ENCODE results near the gene PSRC1.

PSRC1 gene

DNA sequence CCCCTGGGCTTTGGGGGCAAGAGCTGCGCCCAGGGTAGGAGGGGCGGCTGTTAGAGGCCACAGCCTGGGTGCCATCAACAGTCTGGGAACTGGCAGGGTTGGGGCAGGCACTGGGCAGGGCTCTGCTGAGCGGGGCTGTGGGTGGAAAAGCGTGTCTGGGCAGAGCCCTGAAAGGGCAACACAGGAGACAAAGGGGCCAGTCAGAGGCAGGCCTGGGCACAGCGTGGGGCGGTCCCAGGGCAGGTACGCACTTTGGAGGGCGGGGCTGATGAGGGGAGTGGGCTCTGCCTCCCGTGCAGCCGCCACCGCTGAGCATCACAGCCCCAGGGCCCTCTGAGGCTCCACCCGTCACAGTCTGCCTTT lies 19.7 kb downstream of the PSRC1 start:
- TF ChIP-seq POLR2A (IDR thresholded peaks at IDR 0.05; ENCODE audit: low read length) (no peak), GATA1 (IDR thresholded peaks at IDR 0.05; ENCODE audit: low read depth, low read length) (no peak)
- no peak for DNase-seq

DNA sequence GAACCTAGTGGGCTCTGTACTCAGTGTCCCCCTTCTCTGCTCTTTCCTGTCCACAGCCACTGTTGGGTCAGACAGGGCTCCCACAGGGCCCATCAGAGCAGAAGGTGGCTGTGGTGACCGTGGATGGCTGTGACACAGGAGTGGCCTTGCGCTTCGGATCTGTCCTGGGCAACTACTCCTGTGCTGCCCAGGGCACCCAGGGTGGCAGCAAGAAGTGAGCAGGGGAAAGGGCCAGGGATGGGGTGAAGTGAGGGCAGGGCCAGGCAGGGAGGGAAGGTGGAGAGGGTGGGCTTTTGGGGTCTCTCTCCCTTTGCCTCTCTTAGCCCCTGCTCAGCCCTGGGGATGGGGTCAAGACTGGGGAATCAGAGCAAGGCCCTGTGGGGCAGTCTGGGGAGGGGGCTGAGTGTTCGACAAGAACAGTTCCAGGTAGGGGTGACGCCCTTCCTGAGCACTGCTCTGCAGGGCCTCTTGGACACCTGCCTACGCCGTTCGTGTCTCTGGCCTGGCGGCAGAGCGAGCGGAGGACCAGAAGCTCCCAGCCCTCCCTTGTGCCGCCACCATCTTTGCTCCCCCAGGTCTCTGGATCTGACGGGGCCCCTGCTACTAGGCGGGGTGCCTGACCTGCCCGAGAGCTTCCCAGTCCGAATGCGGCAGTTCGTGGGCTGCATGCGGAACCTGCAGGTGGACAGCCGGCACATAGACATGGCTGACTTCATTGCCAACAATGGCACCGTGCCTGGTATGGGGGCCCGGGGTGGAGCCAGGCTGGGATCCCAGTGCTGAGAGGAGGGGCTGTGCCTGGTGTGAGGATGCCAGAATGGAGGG lies 20.5 kb downstream of the PSRC1 start:
- TF ChIP-seq POLR2A (IDR thresholded peaks at IDR 0.05; ENCODE audit: low read length) (no peak), GATA1 (IDR thresholded peaks at IDR 0.05; ENCODE audit: low read depth, low read length) (no peak)
- DNase-seq = no peak

DNA sequence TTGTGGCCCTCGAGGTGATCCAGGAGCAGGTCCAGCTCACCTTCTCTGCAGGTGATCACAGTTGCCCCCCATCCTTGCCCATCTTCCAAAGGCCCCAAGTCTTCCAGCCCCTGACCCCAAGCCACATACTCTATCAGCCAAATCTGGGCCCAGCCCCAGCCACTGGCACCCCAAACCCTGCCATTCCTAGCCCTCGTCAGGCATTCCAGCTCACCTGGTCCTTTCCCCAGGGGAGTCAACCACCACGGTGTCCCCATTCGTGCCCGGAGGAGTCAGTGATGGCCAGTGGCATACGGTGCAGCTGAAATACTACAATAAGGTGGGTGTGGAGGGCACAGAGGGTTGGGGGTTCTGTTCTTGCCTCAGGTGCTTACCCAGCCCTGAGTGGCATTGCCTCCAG lies 21.4 kb downstream of the PSRC1 start:
- DNase-seq = no peak
- TF ChIP-seq GATA1 (IDR thresholded peaks at IDR 0.05; ENCODE audit: low read depth, low read length) (no peak), POLR2A (IDR thresholded peaks at IDR 0.05; ENCODE audit: low read length) (no peak)

DNA sequence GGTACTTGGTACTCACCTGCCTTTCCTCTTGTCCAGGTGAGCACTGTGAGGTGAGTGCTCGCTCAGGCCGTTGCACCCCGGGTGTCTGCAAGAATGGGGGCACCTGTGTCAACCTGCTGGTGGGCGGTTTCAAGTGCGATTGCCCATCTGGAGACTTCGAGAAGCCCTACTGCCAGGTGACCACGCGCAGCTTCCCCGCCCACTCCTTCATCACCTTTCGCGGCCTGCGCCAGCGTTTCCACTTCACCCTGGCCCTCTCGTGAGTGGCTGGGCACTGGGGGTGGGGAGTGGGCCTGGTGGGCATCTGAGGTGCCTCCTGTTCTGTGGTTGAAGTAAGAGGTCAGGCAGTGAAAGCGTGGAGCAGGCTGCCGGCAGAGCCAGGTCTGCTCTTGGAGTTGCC lies 21.9 kb downstream of the PSRC1 start:
- DNase-seq = no peak
- TF ChIP-seq GATA1 (IDR thresholded peaks at IDR 0.05; ENCODE audit: low read depth, low read length) (no peak), POLR2A (IDR thresholded peaks at IDR 0.05; ENCODE audit: low read length) (no peak)

DNA sequence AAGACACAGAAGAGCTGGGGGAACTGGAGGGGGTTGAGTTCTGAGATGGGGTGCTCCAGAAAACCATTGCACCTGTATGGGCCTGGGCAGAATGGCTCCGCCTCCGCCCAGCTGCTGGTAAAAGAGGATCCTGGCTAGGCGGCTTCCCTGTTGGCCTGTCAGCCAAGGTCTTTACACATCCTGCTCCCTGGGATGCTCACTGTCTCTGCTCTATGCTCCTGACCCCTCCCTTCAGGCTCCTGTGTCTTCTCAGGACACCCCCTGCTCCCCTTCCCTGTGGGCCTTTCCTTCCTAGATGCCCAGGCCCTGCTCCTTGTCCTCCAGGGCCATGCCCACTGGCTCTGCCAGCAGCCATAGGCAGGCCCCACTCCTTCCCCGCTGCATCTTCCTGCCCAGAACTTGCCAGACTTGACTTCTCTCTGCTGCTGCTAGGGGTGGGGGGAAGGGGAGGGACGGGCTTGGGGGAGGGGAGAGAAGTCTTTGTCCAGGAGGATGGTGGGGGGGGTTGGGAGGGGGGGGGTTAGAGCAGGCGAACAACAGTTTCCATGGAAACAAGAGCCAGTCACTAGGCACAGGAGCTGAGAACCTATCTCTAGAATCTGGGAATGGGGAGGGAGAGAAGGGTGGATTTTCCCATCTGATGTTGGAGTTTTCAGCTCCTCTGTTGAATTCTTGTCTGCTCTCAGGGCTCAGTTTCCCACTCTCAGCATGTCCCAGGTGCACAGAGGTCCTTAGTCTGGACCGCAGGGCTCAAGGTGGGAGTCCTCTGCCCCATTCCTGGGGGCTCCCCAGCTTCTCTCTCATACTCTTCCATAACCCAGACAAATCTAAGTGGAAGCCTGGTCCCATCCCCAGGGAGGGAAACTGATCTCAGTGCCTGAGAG lies 23.0 kb downstream of the PSRC1 start:
- DNase-seq = no peak
- TF ChIP-seq POLR2A (IDR thresholded peaks at IDR 0.05; ENCODE audit: low read length) = no peak
- no peak for TF ChIP-seq GATA1 (IDR thresholded peaks at IDR 0.05; ENCODE audit: low read depth, low read length)

DNA sequence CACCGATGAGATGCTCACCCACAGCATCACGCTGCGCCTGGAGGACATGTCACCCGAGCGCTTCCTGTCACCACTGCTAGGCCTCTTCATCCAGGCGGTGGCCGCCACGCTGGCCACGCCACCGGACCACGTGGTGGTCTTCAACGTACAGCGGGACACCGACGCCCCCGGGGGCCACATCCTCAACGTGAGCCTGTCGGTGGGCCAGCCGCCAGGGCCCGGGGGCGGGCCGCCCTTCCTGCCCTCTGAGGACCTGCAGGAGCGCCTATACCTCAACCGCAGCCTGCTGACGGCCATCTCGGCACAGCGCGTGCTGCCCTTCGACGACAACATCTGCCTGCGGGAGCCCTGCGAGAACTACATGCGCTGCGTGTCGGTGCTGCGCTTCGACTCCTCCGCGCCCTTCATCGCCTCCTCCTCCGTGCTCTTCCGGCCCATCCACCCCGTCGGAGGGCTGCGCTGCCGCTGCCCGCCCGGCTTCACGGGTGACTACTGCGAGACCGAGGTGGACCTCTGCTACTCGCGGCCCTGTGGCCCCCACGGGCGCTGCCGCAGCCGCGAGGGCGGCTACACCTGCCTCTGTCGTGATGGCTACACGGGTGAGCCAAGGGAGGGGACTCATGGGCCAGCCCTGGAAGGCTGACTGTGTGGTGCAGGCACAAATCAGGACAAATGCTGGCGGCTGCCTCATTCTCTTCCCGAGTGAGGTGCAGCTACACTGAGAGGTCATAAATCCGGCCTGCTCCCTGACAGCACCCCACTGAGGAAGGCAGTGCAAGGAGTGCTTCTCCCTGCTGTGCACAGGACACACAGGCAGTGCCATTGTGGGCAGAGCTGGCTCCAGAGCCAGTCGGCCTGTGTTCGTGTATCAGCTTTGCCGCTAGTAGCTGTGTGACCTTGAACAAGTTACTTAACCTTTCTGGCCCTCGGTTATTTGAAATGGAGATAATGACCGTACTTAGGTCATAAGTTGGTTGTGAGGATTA lies 24.2 kb downstream of the PSRC1 start:
- no peak for DNase-seq

DNA sequence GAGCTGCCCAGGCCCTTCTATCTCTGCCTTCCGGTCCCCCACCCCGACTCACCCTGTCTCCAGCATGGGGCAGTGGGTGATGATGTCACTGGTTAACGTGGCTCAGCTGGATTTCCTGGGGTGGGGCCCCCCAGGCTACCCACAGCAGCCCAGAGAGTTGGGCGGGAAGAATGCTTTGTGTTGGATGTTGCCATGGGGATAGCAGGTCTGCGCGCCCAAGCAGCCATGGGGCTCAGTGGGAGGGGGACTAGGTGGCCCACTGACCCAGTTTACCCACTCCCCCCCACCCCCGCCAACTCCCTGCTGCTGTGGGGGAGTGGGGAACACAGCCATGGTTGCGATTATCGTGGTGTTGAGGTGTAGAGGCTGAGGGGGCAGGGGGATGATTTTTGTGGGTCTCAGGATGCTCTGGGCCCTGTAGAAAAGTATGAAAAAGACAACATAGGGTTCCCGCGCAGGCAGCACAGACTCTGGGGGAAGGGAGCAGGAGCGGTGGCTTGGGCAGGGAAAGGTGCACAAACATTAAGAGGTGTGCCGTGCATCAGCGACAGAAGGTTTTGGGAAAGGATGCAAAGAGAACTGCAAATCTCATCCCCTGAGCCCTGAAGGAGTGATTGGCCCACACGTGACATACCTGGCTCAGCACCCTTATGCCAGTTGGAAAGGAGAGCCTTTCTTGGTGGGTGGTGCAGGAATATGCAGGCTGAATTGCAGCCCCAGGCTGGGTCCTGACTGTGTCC lies 25.1 kb downstream of the PSRC1 start:
- TF ChIP-seq GATA1 (IDR thresholded peaks at IDR 0.05; ENCODE audit: low read depth, low read length) = no peak
- TF ChIP-seq POLR2A (IDR thresholded peaks at IDR 0.05; ENCODE audit: low read length) = no peak
- no peak for DNase-seq

More for the DNA sequence above, 24.2 kb downstream of the PSRC1 start:
- no peak for TF ChIP-seq GATA1 (IDR thresholded peaks at IDR 0.05; ENCODE audit: low read depth, low read length)
- TF ChIP-seq POLR2A (IDR thresholded peaks at IDR 0.05; ENCODE audit: low read length) = no peak

DNA sequence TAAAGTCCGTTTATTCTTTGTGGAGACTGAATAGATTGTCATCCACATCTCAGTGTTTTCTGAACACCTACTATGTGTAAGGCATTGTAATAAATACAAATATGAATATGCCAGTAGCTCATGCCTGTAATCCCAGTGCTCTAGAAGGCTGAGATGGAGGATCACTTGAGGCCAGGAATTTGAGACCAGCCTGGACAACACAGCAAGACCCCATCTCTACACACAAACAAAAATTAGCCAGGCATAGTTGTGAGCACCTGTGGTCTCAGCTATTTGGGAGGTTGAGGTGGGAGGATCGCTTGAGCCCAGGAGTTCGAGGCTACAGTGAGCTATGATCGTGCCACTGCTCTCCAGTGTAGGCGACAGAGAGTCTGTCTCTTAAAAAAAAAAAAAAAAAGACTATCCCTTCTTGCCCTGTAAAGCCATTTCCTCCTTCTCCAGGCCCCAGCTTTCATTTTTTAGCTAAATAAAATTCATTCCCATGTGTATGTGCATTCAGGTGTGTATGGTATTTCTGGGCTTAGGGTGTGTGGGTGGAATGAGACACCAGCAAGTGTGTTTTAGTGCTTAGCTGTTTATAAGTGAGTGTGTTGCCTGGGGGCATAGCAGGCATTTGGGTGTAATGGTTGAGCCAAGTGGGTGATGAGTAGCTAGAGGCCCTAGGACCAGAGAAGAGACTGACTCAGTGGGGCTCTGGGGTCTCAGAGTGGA lies 25.8 kb downstream of the PSRC1 start:
- TF ChIP-seq POLR2A (IDR thresholded peaks at IDR 0.05; ENCODE audit: low read length) (no peak), GATA1 (IDR thresholded peaks at IDR 0.05; ENCODE audit: low read depth, low read length) (no peak)
- no peak for DNase-seq

DNA sequence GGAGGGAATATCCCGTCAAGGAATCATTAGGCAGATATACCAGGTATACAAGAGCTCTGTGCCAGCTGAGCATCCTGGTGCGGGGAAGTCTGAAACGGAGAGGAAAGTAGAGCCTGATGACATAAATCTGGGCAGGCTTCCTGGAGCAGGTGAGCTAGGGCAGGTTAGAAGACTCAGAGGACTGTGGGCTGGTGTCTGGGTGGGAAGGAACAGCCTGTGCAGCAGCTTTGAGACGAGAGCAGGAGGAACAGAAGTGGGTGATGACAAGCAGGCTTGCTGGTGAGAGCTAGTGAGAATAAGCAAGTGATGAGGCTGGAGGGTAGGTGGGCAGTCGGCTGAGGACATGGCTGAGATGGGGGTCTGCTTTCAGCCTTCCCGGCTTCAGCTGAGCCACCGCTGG lies 26.9 kb downstream of the PSRC1 start:
- TF ChIP-seq POLR2A (IDR thresholded peaks at IDR 0.05; ENCODE audit: low read length) = no peak
- TF ChIP-seq GATA1 (IDR thresholded peaks at IDR 0.05; ENCODE audit: low read depth, low read length) = no peak
- DNase-seq = no peak

DNA sequence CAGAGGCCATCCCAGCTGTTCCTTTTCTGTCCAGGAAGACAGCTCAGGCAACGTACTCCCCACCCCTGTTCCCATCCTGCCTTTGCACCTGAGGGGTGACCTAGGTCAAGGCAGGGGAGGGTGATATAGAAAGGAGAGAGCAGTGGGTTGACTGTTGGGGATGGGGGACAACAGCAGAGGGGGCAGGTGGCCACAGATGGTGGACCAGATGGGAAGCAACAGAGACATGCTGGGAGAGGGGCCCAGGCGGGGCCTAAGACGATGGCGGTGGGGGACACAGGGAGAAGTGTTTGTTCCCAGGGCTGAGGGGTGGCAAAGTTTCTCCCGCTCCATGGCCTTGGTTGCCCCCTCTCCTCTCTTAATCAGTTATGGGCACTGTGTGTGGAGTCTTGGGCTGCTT lies 27.3 kb downstream of the PSRC1 start:
- no peak for TF ChIP-seq GATA1 (IDR thresholded peaks at IDR 0.05; ENCODE audit: low read depth, low read length)
- DNase-seq = no peak

DNA sequence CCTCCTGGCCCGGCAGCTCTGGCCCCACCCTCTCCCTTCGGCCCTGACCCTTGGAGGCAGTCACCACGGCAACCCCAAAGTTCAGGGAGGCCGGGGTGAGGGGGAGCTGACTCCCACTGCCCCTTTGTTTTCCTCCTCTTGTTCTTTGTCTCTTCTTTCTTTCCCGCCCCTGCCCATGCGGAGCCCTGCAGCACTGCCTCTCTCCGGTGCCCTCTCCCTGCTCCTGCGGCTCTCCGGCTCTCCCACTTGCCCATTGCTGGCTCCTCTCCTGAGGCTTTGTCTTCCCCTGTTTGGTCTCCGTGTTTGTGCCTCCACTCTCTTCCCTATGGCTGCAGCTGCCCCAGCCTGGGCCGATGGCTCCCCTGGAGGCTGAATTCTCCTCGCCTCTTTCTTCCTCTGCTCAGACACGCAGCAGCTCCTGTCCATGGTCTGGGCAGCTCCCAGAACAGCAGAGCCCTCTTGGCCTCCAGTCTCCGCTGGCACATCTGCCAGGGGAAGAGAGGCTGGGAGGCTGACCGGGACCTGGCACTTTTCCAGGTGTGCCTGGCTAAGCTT lies 27.8 kb downstream of the PSRC1 start:
- no peak for DNase-seq
- no peak for TF ChIP-seq GATA1 (IDR thresholded peaks at IDR 0.05; ENCODE audit: low read depth, low read length)

DNA sequence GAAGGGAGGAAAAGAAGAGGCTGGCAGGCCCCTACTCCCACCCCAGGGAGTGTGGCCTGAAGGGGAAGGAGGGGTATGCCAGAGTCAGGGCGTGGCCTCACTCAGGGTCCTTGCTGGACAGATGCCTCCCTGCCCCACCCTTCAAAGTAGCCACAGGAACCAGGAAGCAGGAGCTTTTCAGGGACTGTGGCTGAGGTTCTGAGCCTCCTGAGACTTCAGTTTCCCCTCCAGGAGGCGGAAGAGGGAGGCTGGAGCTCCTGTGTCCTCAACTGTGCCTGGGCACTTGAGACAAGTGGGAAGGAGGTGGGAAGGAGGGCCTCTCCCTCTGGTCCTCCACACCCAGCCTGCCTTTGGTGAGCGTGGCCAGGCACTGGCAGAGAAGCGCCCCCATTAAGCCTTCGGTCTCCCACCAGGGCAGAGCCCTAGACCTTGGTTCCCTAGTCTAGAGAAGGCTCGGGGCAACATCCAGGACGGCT lies 28.3 kb downstream of the PSRC1 start:
- DNase-seq = no peak
- TF ChIP-seq GATA1 (IDR thresholded peaks at IDR 0.05; ENCODE audit: low read depth, low read length) (no peak), POLR2A (IDR thresholded peaks at IDR 0.05; ENCODE audit: low read length) (no peak)
